Measurements from ENCODE around the gene IL24.

IL24 gene

GRCh38 chr1:206880314-206880713, 16.9 kb upstream of the IL24 start:
- DNase-seq (ENCODE audit: low read depth in 2 of 2) = no peak

- DNase-seq (ENCODE audit: low read depth in 2 of 2) = no peak
Measured at GRCh38 chr1:206882555-206882954, 14.7 kb upstream of the IL24 start.

- peak in 1 of 2 experiments; percentile 13 for DNase-seq (ENCODE audit: low read depth in 2 of 2)
Measured at GRCh38 chr1:206883160-206883559, 14.1 kb upstream of the IL24 start.

- no peak for DNase-seq (ENCODE audit: low read depth in 2 of 2)
Measured at GRCh38 chr1:206883876-206884275, 13.4 kb upstream of the IL24 start.

- no peak for DNase-seq (ENCODE audit: low read depth in 2 of 2)
Measured at GRCh38 chr1:206885341-206886060, 11.7 kb upstream of the IL24 start.

GRCh38 chr1:206886831-206887230, 10.4 kb upstream of the IL24 start:
- DNase-seq (ENCODE audit: low read depth in 2 of 2) = no peak

GRCh38 chr1:206887701-206888100, 9.5 kb upstream of the IL24 start:
- DNase-seq (ENCODE audit: low read depth in 2 of 2) = no peak

- no peak for DNase-seq (ENCODE audit: low read depth in 2 of 2)
Measured at GRCh38 chr1:206890125-206891060, 6.8 kb upstream of the IL24 start.

- no peak for DNase-seq (ENCODE audit: low read depth in 2 of 2)
Measured at GRCh38 chr1:206891412-206891811, 5.8 kb upstream of the IL24 start.

- no peak for DNase-seq (ENCODE audit: low read depth in 2 of 2)
Measured at GRCh38 chr1:206892351-206892984, 4.8 kb upstream of the IL24 start.

GRCh38 chr1:206893380-206893779, 3.9 kb upstream of the IL24 start:
- no peak for DNase-seq (ENCODE audit: low read depth in 2 of 2)

- no peak for DNase-seq (ENCODE audit: low read depth in 2 of 2)
Measured at GRCh38 chr1:206895325-206895724, 1.9 kb upstream of the IL24 start.

GRCh38 chr1:206895837-206896242, 1.4 kb upstream of the IL24 start:
- DNase-seq (ENCODE audit: low read depth in 2 of 2) = no peak

- no peak for DNase-seq (ENCODE audit: low read depth in 2 of 2)
Measured at GRCh38 chr1:206896261-206896660, 982 bp upstream of the IL24 start.

- no peak for DNase-seq (ENCODE audit: low read depth in 2 of 2)
Measured at GRCh38 chr1:206898089-206898914, 1.1 kb downstream of the IL24 start.

- DNase-seq (ENCODE audit: low read depth in 2 of 2) = no peak
Measured at GRCh38 chr1:206898915-206899431, 1.7 kb downstream of the IL24 start.

- no peak for DNase-seq (ENCODE audit: low read depth in 2 of 2)
Measured at GRCh38 chr1:206899717-206900116, 2.5 kb downstream of the IL24 start.

GRCh38 chr1:206900149-206900548, 2.9 kb downstream of the IL24 start:
- no peak for DNase-seq (ENCODE audit: low read depth in 2 of 2)

GRCh38 chr1:206901944-206902343, 4.7 kb downstream of the IL24 start:
- DNase-seq (ENCODE audit: low read depth in 2 of 2) = no peak

- DNase-seq (ENCODE audit: low read depth in 2 of 2) = no peak
Measured at GRCh38 chr1:206902702-206903101, 5.5 kb downstream of the IL24 start.

GRCh38 chr1:206903687-206904086, 6.4 kb downstream of the IL24 start:
- no peak for DNase-seq (ENCODE audit: low read depth in 2 of 2)
